HEK293 (cell line): ENCODE measurements around the gene ARFGAP1.

Experiments used
- CTCF ChIP-seq: fragments of 450-650 bp; formaldehyde crosslinking; IDR thresholded peaks from 2 replicates; pipeline ENCODE4 v1.5.1; 2016; ENCODE audit warnings: missing biosample characterization, missing genetic modification characterization
- REPIN1 ChIP-seq: fragments of 450-650 bp; formaldehyde crosslinking; IDR thresholded peaks from 2 replicates; pipeline ENCODE4 v1.5.1; 2017; ENCODE audit warnings: missing biosample characterization, missing genetic modification characterization, low read depth
- ZBTB7A ChIP-seq: fragments of 450-650 bp; formaldehyde crosslinking; IDR thresholded peaks from 2 replicates; pipeline ENCODE4 v1.5.1; 2016; ENCODE audit warnings: low read depth, missing biosample characterization, missing genetic modification characterization
- ZBTB8A ChIP-seq: fragments of 450-650 bp; formaldehyde crosslinking; IDR thresholded peaks from 2 replicates; pipeline ENCODE4 v1.5.1; 2016; ENCODE audit warnings: missing biosample characterization, missing genetic modification characterization
- ZNF24 ChIP-seq: fragments of 450-650 bp; formaldehyde crosslinking; IDR thresholded peaks from 2 replicates; pipeline ENCODE4 v1.5.1; 2016; ENCODE audit warnings: missing biosample characterization, missing genetic modification characterization
- ZNF311 ChIP-seq: fragments of 450-650 bp; formaldehyde crosslinking; IDR thresholded peaks from 2 replicates; pipeline ENCODE4 v1.5.1; 2017; ENCODE audit warnings: missing biosample characterization, missing genetic modification characterization, borderline replicate concordance
- ZNF561 ChIP-seq: fragments of 450-650 bp; IDR thresholded peaks from 2 replicates; pipeline ENCODE4 v1.5.1; 2018; ENCODE audit warnings: missing biosample characterization, missing genetic modification characterization, borderline replicate concordance
- ZNF580 ChIP-seq: fragments of 450-650 bp; formaldehyde crosslinking; IDR thresholded peaks from 2 replicates; pipeline ENCODE4 v1.5.1; 2016; ENCODE audit warnings: missing biosample characterization, missing genetic modification characterization
- ZNF670 ChIP-seq: fragments of 450-650 bp; formaldehyde crosslinking; IDR thresholded peaks from 2 replicates; pipeline ENCODE4 v1.5.1; 2016; ENCODE audit warnings: missing biosample characterization, missing genetic modification characterization, low read depth
- ZNF777 ChIP-seq: fragments of 450-650 bp; formaldehyde crosslinking; IDR thresholded peaks from 2 replicates; pipeline ENCODE4 v1.5.1; 2017; ENCODE audit warnings: missing biosample characterization, missing genetic modification characterization, borderline replicate concordance
- ZNF830 ChIP-seq: fragments of 450-650 bp; IDR thresholded peaks from 2 replicates; pipeline ENCODE4 v1.5.0; 2018; ENCODE audit warnings: missing biosample characterization, missing genetic modification characterization, low read depth, mild to moderate bottlenecking, moderate library complexity
- ZSCAN23 ChIP-seq: fragments of 450-650 bp; formaldehyde crosslinking; IDR thresholded peaks from 2 replicates; pipeline ENCODE4 v1.5.1; 2016; ENCODE audit warnings: missing biosample characterization, missing genetic modification characterization

- TF ChIP-seq ZSCAN23 (tag by site-specific recombination) (no peak), CTCF (tag by site-specific recombination) (no peak), ZNF830 (tag by site-specific recombination) (no peak), ZNF580 (no peak), ZNF561 (tag by site-specific recombination) (no peak), ZBTB8A (tag by site-specific recombination) (no peak), ZNF24 (tag by site-specific recombination) (no peak), REPIN1 (tag by site-specific recombination) (no peak), ZNF311 (no peak), ZBTB7A (tag by site-specific recombination) (no peak), ZNF670 (tag by site-specific recombination) (no peak), ZNF777 (tag by site-specific recombination) (no peak)
These were observed 31.3 kb upstream of the ARFGAP1 start for GRCh38 chr20:63241272-63241671.
